GM12878 (cell line): ENCODE results near the gene FANCM. TPM values are rescaled to one million over a fixed set of nuclear protein-coding genes. Genes with fewer than 3 reads are reported as not detected.
A peak's percentile ranks its signal among the peaks of the same experiment; 100 is the strongest.

Source experiments
- BMI1 ChIP-seq: fragments of 450-650 bp; IDR thresholded peaks from 2 replicates; pipeline ENCODE4 v1.6.1; 2016; ENCODE audit warnings: mild to moderate bottlenecking, moderate library complexity, borderline replicate concordance
- CHD4 ChIP-seq: fragments of 200-600 bp; sonication (generic); IDR thresholded peaks from 2 replicates; pipeline ENCODE4 v1.6.1; 2016; ENCODE audit warnings: mild to moderate bottlenecking
- FOS ChIP-seq: IDR thresholded peaks from 3 replicates; pipeline ENCODE4 v1.6.1; 2011; ENCODE audit warnings: borderline replicate concordance; ENCODE audit not compliant: insufficient read length; ENCODE audit errors: extremely low read depth
- IKZF2 ChIP-seq, 2 experiments: fragments of 450-650 bp; IDR thresholded peaks; 2 replicates each; pipeline ENCODE4 v1.6.1; 2017; ENCODE audit warnings: mild to moderate bottlenecking in 2 of 2, moderate library complexity in 2 of 2
- IRF4 ChIP-seq: IDR thresholded peaks from 2 replicates; pipeline ENCODE4 v1.6.1; 2011; ENCODE audit warnings: low read depth, low read length
- JUNB ChIP-seq: IDR thresholded peaks from 2 replicates; pipeline ENCODE4 v1.6.1; 2016; ENCODE audit warnings: antibody characterized with exemption, mild to moderate bottlenecking
- NR2C1 ChIP-seq: fragments of 450-650 bp; IDR thresholded peaks from 2 replicates; pipeline ENCODE4 v1.6.1; 2017; ENCODE audit warnings: antibody characterized with exemption, mild to moderate bottlenecking, moderate library complexity
- PAX5 ChIP-seq: IDR thresholded peaks from 2 replicates; pipeline ENCODE4 v1.6.1; 2011; ENCODE audit warnings: low read depth, low read length, borderline replicate concordance
- SIX5 ChIP-seq: IDR thresholded peaks from 2 replicates; pipeline ENCODE4 v1.6.1; 2011; ENCODE audit warnings: mild to moderate bottlenecking, low read depth, low read length, moderate library complexity; ENCODE audit not compliant: severe bottlenecking
- SMAD1 ChIP-seq: fragments of 450-650 bp; IDR thresholded peaks from 2 replicates; pipeline ENCODE4 v1.6.1; 2018; ENCODE audit warnings: mild to moderate bottlenecking, low read depth; ENCODE audit not compliant: partially characterized antibody
- SP1 ChIP-seq: IDR thresholded peaks from one replicate; pipeline ENCODE4 v1.6.1; 2011; ENCODE audit warnings: low read depth, low read length
- TCF3 ChIP-seq: IDR thresholded peaks from 2 replicates; pipeline ENCODE4 v1.6.1; 2012; ENCODE audit warnings: low read depth, mild to moderate bottlenecking, low read length, borderline replicate concordance; ENCODE audit not compliant: insufficient read depth
- polyA plus RNA-seq, 11 experiments: library from polyadenylated mRNA; depleted of rRNA in 4 of 11; unstranded in 6 of 11; stranded (reverse) in 5 of 11; fragments of >200 nt; fragmentation: Nextera tagmentation in 4 of 11; fragmentation: Illumina TruSeq in 1 of 11; extraction: Ambion mirVana in 4 of 11; extraction: Trizol in 1 of 11; gene quantifications; 1 replicate in 1 of 11; 2 replicates in 10 of 11; pipeline versions ENCODE4 v1.2.1 to v1.2.3, GENCODE V29; 2011 to 2016; ENCODE audit warnings: inconsistent platforms in 2 of 11, missing spikeins in 2 of 11, low read depth in 1 of 11
- total RNA-seq, 4 experiments: library from RNA; depleted of rRNA in 3 of 4; stranded (reverse); fragments of >200 nt in 3 of 4; fragmentation: Illumina TruSeq in 1 of 4; extraction: Trizol in 1 of 4; gene quantifications; 2 replicates each; pipeline versions ENCODE4 v1.2.1 to v1.2.3, GENCODE V29; 2013 to 2021
- TF ChIP-seq, protein P1 (sequence below): fragments of 450-650 bp; formaldehyde crosslinking; IDR thresholded peaks from 2 replicates; pipeline ENCODE4 v1.4.0; 2022; ENCODE audit warnings: mild to moderate bottlenecking, moderate library complexity
- TF ChIP-seq, protein P2 (sequence below): IDR thresholded peaks from 2 replicates; pipeline ENCODE4 v1.6.1; 2012; ENCODE audit warnings: improper control_type of control experiment, low read depth, low read length; ENCODE audit not compliant: insufficient replicate concordance
- TF ChIP-seq, protein P3 (sequence below): fragments of 150-350 bp; IDR thresholded peaks from 2 replicates; pipeline ENCODE4 v1.6.1; 2014; ENCODE audit warnings: mild to moderate bottlenecking, low read depth, low read length
- TF ChIP-seq, protein P4 (sequence below): fragments of 450-650 bp; IDR thresholded peaks from 2 replicates; pipeline ENCODE4 v1.6.1; 2018; ENCODE audit warnings: mild to moderate bottlenecking, low read depth, moderate library complexity; ENCODE audit not compliant: partially characterized antibody

The FANCM gene
- total and polyA plus RNA-seq, 10 of the 15 experiments (the other 5 are each of a cell fraction or from before 2014, with no cell fraction given), result 6.4 to 17.6 (median 10.6) TPM

- TF ChIP-seq, protein P1, sequence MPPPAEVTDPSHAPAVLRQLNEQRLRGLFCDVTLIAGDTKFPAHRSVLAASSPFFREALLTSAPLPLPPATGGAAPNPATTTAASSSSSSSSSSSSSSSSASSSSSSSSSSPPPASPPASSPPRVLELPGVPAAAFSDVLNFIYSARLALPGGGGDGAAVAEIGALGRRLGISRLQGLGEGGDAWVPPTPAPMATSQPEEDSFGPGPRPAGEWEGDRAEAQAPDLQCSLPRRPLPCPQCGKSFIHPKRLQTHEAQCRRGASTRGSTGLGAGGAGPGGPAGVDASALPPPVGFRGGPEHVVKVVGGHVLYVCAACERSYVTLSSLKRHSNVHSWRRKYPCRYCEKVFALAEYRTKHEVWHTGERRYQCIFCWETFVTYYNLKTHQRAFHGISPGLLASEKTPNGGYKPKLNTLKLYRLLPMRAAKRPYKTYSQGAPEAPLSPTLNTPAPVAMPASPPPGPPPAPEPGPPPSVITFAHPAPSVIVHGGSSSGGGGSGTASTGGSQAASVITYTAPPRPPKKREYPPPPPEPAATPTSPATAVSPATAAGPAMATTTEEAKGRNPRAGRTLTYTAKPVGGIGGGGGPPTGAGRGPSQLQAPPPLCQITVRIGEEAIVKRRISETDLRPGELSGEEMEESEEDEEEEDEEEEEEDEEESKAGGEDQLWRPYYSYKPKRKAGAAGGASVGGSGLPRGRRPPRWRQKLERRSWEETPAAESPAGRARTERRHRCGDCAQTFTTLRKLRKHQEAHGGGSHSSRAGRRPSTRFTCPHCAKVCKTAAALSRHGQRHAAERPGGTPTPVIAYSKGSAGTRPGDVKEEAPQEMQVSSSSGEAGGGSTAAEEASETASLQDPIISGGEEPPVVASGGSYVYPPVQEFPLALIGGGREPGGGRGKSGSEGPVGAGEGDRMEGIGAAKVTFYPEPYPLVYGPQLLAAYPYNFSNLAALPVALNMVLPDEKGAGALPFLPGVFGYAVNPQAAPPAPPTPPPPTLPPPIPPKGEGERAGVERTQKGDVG (CRISPR knock-in tag), result no peak
- TF ChIP-seq, protein P2, sequence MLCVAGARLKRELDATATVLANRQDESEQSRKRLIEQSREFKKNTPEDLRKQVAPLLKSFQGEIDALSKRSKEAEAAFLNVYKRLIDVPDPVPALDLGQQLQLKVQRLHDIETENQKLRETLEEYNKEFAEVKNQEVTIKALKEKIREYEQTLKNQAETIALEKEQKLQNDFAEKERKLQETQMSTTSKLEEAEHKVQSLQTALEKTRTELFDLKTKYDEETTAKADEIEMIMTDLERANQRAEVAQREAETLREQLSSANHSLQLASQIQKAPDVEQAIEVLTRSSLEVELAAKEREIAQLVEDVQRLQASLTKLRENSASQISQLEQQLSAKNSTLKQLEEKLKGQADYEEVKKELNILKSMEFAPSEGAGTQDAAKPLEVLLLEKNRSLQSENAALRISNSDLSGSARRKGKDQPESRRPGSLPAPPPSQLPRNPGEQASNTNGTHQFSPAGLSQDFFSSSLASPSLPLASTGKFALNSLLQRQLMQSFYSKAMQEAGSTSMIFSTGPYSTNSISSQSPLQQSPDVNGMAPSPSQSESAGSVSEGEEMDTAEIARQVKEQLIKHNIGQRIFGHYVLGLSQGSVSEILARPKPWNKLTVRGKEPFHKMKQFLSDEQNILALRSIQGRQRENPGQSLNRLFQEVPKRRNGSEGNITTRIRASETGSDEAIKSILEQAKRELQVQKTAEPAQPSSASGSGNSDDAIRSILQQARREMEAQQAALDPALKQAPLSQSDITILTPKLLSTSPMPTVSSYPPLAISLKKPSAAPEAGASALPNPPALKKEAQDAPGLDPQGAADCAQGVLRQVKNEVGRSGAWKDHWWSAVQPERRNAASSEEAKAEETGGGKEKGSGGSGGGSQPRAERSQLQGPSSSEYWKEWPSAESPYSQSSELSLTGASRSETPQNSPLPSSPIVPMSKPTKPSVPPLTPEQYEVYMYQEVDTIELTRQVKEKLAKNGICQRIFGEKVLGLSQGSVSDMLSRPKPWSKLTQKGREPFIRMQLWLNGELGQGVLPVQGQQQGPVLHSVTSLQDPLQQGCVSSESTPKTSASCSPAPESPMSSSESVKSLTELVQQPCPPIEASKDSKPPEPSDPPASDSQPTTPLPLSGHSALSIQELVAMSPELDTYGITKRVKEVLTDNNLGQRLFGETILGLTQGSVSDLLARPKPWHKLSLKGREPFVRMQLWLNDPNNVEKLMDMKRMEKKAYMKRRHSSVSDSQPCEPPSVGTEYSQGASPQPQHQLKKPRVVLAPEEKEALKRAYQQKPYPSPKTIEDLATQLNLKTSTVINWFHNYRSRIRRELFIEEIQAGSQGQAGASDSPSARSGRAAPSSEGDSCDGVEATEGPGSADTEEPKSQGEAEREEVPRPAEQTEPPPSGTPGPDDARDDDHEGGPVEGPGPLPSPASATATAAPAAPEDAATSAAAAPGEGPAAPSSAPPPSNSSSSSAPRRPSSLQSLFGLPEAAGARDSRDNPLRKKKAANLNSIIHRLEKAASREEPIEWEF, result no peak
- TF ChIP-seq SIX5 (peak; percentile 19), SMAD1 (no peak), CHD4 (no peak), FOS (no peak), NR2C1 (peak; percentile 70), IRF4 (no peak), PAX5 (no peak), BMI1 (no peak), SP1 (peak; percentile 95), TCF3 (0 out of 2 replicates have a peak, but pooled peaks have one; percentile 11), IKZF2 (IDR thresholded peaks at IDR 0.05) (peak; percentile 82), JUNB (no peak)
- TF ChIP-seq, protein P3, sequence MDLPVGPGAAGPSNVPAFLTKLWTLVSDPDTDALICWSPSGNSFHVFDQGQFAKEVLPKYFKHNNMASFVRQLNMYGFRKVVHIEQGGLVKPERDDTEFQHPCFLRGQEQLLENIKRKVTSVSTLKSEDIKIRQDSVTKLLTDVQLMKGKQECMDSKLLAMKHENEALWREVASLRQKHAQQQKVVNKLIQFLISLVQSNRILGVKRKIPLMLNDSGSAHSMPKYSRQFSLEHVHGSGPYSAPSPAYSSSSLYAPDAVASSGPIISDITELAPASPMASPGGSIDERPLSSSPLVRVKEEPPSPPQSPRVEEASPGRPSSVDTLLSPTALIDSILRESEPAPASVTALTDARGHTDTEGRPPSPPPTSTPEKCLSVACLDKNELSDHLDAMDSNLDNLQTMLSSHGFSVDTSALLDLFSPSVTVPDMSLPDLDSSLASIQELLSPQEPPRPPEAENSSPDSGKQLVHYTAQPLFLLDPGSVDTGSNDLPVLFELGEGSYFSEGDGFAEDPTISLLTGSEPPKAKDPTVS, result no peak
- TF ChIP-seq, protein P4, sequence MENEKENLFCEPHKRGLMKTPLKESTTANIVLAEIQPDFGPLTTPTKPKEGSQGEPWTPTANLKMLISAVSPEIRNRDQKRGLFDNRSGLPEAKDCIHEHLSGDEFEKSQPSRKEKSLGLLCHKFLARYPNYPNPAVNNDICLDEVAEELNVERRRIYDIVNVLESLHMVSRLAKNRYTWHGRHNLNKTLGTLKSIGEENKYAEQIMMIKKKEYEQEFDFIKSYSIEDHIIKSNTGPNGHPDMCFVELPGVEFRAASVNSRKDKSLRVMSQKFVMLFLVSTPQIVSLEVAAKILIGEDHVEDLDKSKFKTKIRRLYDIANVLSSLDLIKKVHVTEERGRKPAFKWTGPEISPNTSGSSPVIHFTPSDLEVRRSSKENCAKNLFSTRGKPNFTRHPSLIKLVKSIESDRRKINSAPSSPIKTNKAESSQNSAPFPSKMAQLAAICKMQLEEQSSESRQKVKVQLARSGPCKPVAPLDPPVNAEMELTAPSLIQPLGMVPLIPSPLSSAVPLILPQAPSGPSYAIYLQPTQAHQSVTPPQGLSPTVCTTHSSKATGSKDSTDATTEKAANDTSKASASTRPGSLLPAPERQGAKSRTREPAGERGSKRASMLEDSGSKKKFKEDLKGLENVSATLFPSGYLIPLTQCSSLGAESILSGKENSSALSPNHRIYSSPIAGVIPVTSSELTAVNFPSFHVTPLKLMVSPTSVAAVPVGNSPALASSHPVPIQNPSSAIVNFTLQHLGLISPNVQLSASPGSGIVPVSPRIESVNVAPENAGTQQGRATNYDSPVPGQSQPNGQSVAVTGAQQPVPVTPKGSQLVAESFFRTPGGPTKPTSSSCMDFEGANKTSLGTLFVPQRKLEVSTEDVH, result no peak
Measured at GRCh38 chr14:45134051-45134958, 1.4 kb upstream of the FANCM start, which contains the start of gene FKBP3 (continued).
